HUES48 (cell line): Measurements from ENCODE around the gene ZIC2.

ENCODE experiments used
- H3K27ac ChIP-seq: one replicate; pipeline ENCODE4 v1.7.0; 2013; ENCODE audit warnings: low read depth, low read length, inconsistent platforms
- H3K27me3 ChIP-seq: 2 replicates; pipeline ENCODE4 v1.6.1; 2013; ENCODE audit warnings: mild to moderate bottlenecking, low read length; ENCODE audit not compliant: control insufficient read depth, insufficient read depth
- H3K36me3 ChIP-seq: 2 replicates; pipeline ENCODE4 v1.6.1; 2013; ENCODE audit warnings: low read length; ENCODE audit not compliant: control insufficient read depth, insufficient read depth
- H3K4me1 ChIP-seq: 2 replicates; pipeline ENCODE4 v1.6.1; 2013; ENCODE audit warnings: mild to moderate bottlenecking, low read length; ENCODE audit not compliant: control insufficient read depth, insufficient read depth
- H3K4me3 ChIP-seq: 2 replicates; pipeline ENCODE4 v1.5.1; 2013; ENCODE audit warnings: mild to moderate bottlenecking, low read depth, low read length
- H3K9ac ChIP-seq: 2 replicates; pipeline ENCODE4 v1.6.1; 2013; ENCODE audit warnings: mild to moderate bottlenecking, low read depth, low read length, moderate library complexity
- H3K9me3 ChIP-seq: 2 replicates; pipeline ENCODE4 v1.6.1; 2013; ENCODE audit warnings: low read length; ENCODE audit not compliant: control insufficient read depth, insufficient read depth

Gene ZIC2

DNA sequence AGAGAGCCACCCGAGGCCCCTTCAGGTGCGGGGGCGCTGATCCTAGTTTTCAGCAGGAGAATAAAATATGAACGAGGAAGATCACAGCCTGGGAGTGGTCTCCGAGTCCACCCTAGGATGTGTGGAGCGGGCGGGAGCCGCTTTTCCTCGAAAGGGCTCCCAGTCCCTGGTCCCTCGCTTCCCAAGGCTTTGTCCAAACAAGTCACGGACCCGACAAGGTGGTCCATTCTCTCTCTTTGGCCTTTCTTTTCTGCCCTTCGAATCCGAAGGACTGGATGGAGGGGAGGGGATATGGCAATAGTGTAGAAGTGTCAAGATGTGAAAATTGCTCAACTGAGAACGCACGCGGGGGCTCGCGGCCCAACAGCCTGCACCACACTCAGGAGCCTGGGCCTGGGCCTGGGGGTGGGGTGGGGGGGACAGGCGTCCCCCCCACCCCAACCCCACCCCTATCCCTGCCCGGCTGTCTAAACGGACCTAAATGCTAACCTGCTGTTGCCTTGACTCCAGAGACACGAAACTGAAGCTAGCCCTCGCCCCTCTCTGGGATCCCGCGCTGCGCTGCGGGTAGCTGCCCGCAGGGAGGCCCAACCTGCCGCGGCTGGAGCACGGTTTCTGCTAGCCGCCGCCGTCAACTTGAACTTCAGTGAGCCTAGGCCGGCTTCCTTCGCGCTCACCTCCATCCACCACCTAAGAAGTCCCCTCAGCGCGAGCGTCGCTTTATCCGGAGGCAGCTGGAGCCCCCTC, 7.1 kb downstream of the ZIC2 start:
- Histone ChIP-seq H3K4me1 (peaks cover 69% of the 10 kb centered on the region), H3K27me3 (peaks cover 94% of the 10 kb centered on the region), H3K27ac (peak overlapping the region; percentile 51), H3K4me3 (peak overlapping the region; percentile 56), H3K36me3 (peaks cover 27% of the 10 kb centered on the region), H3K9me3 (no peaks in the 10 kb centered on the region), H3K9ac (no peak overlapping the region)

DNA sequence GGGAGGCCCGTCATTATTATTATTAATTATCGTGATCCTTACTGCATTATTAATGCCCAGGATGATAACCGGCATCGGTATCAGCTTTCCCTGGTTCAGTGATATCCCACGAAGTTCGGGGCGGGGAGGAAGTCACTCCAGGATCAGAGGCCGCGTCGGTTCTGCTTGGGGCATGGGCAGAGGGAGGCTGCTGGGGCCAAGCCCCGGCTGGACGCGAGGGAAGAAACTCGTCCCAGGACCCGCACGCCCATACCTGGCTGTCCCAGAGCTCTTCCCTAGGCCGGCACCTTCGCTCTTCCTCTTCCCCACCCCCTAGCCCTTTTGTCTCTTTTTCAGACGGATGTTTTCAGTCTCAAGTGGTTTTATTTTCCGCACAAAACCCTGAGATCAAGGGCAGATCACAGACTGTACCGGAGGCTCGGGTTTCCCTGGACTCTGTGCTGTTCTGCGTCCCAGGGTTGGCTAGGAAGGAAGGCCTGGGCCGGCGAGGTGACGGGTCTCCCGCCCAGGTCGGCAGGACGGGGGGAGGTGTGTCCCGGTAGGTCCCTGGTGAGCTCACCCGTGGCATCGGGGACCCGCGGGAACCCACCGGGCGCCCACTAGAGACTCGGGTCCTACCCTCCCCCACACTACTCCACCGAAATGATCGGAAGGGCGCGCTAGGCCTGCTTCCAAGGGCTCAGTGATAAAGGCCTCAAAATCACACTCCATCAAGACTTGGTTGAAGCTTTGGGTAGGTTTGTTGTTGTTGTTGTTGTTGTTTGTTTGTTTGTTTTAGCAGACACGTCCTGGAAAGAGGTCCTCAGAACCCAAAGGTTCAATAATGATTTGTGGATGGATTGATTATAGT, 7.9 kb downstream of the ZIC2 start:
- peak overlapping the region; percentile 56 for H3K4me3 ChIP-seq
- no peak overlapping the region for H3K9ac ChIP-seq
- H3K27me3 ChIP-seq, result peaks cover 96% of the 10 kb centered on the region

DNA sequence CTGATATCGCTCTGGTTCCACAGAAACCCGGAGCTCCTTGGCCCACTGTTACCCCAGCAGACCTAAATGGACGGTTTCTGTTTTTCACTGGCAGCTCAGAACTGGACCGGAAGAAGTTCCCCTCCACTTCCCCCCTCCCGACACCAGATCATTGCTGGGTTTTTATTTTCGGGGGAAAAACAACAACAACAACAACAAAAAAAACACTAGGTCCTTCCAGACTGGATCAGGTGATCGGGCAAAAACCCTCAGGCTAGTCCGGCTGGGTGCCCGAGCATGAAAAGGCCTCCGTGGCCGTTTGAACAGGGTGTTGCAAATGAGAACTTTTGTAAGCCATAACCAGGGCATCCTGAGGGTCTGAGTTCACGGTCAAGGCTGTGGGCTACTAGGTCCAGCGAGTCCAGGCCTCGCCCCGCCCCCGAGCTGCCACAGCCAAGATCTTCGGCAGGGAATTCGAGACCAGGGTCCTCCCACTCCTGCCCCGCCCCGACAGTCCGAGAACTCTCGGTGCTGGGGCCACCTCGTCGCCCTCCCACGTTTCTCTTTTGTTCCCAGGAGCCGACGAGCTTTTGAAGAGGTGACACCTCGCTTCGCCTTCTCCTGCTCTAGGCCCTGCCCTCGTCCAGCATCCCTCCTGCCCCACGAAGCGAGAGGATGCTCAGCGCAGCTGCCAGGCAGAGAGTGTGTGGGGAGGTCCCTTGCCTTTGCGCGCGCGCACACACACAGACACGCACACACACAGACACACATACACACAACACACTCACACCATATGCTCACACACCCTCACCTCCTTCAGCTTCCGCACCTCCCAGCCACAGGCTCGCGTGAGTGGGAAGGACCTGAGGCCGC, 8.8 kb downstream of the ZIC2 start:
- no peak overlapping the region for H3K9ac ChIP-seq
- peaks cover 98% of the 10 kb centered on the region for H3K27me3 ChIP-seq
- peak overlapping the region; percentile 56 for H3K4me3 ChIP-seq
- no peaks in the 10 kb centered on the region for H3K9me3 ChIP-seq
- H3K4me1 ChIP-seq, result peaks cover 85% of the 10 kb centered on the region
- no peak overlapping the region for H3K27ac ChIP-seq
- peaks cover 12% of the 10 kb centered on the region for H3K36me3 ChIP-seq

More for the DNA sequence above, 7.9 kb downstream of the ZIC2 start:
- peaks cover 19% of the 10 kb centered on the region for H3K36me3 ChIP-seq
- H3K27ac ChIP-seq, result peak overlapping the region; percentile 44
- peaks cover 77% of the 10 kb centered on the region for H3K4me1 ChIP-seq
- H3K9me3 ChIP-seq, result no peaks in the 10 kb centered on the region

DNA sequence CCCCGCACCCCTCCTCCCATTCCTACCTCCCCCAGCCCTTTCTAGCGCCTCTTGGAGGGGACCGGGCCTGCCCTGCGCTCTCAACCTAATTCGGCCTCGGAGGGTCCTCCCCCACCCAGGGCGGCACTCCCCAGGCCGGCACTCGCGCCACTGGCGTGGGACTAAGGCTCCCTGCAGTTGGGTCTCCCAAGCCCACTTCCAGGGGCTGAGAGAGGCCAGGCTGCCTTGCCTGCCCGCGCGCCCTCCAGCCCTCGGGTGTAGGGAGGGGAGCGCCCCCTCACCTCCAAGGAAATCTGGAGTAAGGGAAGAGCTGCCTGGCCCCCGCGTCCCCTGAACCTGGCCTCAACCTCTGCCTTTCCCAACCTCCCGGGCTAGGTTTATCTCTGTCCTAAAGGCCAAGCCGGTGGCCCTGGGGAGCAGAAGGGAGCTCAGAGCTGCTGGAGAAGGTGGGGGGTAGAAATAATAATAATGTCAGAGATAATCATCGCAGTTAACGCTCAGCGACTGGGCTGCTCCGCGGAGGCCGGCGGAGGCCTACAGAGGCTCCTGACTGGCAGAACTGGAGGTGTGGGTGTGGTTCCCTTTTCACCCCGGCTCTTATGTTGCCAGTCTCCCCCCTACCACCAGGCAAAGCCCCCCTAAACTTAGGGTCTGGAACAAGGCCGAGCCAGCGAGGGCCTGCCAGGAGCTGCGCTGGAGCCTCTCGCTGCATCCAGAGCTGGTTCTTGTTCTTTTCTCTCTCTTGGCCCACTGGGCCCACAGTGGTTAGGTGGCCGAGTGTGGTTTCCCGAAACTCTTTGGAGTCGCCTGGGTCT, 9.6 kb downstream of the ZIC2 start:
- H3K4me1 ChIP-seq, result peaks cover 88% of the 10 kb centered on the region
- peak overlapping the region; percentile 56 for H3K4me3 ChIP-seq
- H3K9ac ChIP-seq, result no peak overlapping the region
- no peaks in the 10 kb centered on the region for H3K9me3 ChIP-seq
- H3K36me3 ChIP-seq, result peaks cover 6% of the 10 kb centered on the region
- H3K27ac ChIP-seq, result peak overlapping the region; percentile 4
- peaks cover 100% of the 10 kb centered on the region for H3K27me3 ChIP-seq

DNA sequence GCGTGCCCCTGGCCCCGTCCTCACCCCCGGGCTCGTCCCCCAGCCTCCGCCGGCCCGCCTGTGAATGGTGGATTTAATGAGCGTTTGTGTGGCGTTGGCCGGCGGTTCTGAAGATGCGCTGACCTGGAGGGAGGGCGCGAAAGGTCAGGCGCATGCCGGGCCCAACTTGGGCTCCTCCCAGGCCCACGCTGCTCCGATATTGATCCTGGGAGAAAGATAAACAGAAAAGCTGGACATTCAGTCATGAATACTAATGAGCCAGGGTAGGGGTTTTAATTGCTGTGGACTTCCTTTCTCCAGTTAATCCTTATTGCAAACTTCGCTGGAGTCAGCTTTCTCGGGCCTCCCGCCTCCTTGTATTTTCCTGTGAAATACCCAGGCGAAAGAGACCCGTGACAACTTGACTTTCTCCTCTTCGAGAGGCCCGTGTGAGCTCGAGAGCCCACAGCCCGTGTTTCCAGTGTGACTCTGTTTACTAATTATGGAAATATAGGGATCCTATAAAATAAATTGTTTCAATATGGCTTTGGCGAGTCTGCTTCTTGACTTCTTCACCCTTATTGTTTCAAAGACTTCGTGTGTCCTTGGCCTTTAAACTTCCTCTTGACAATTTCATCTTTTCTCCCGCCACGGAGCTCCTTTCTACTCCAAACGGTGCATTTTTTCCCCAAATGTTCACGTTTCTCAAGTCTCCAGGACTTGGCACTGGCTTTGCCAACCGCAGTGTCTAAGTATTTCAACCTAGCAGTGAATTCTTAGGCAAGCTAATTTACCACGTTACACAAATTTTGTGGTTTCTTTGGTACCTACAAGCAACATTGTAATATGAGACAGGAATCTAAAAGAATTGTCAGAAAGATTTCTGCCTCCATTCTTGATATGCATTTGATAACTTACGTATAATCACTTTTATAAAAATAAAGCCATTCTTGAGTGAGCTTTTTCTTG, 10.5 kb downstream of the ZIC2 start:
- H3K27me3 ChIP-seq, result peaks cover 98% of the 10 kb centered on the region
- H3K4me3 ChIP-seq, result peak overlapping the region; percentile 56
- peak overlapping the region; percentile 22 for H3K27ac ChIP-seq
- no peak overlapping the region for H3K9ac ChIP-seq
- no peaks in the 10 kb centered on the region for H3K9me3 ChIP-seq
- no peaks in the 10 kb centered on the region for H3K36me3 ChIP-seq
- peaks cover 86% of the 10 kb centered on the region for H3K4me1 ChIP-seq

DNA sequence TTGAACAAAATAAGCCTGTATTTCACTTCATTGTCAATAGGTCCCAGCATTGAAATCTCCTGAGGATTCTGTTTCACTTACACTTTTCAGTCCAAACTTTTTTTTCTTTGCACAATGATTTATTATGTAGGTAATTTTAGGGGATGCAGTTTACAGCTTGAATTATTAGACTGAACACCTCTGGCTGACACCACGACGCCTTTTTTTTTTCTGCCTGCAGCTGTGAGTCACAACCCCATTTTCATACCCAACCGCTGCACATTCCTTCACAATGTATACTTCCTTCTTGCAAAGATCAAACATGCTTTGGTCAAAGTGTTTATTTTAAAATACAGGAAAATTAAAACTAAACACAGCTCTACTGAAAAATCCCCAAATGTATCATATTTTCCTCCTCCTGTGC, 11.4 kb downstream of the ZIC2 start:
- peaks cover 78% of the 10 kb centered on the region for H3K4me1 ChIP-seq

DNA sequence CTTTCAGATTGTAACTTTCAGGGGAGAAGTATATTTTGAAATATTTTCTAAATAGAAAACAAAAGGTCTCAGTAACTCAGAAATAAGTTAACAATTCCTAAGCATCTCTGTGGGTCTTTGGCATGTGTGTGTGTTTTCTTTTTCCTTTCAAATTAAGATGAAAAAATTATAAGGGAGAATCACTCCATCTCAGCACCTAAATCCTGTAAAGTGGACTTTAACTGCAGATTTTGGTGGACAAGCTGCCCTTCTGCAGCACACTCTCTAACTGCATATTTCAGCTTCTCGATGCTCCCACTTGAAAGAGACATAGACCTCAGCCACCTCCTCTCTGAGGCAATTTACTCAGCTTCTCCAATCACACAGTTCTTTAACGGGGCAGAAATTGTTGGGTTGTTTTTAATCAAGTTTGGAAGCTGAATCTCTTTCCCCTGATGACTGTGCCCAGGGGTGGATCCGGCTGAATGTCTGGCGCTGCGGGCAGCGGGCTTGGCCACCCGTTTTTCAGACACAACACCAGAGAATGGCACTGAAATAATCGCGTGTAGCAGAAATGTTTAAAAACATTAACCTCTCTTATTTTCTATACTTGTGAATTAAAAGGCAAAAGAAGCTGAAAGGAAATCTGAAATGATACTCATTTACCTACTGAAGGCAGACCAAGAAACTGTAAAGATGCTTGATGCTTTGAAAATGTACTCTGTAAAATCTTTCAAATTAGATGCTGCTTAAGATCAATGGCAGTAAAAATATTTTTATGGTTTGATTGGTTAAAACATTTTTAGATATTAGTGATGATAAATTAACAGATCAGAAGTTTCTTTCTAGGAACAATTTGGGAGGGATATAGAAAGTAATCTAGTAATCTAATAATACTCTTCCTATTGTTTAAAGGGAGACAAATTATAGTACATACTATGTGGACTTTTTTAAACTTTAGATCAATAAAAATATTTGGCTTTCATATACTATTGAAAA, 12.4 kb downstream of the ZIC2 start:
- H3K36me3 ChIP-seq, result no peaks in the 10 kb centered on the region
- no peaks in the 10 kb centered on the region for H3K9me3 ChIP-seq
- H3K9ac ChIP-seq, result no peak overlapping the region
- peaks cover 89% of the 10 kb centered on the region for H3K27me3 ChIP-seq
- no peak overlapping the region for H3K4me3 ChIP-seq
- H3K4me1 ChIP-seq, result peaks cover 77% of the 10 kb centered on the region
- H3K27ac ChIP-seq, result no peak overlapping the region

More for the DNA sequence above, 11.4 kb downstream of the ZIC2 start:
- Histone ChIP-seq H3K27ac (no peak overlapping the region), H3K9me3 (no peaks in the 10 kb centered on the region), H3K9ac (no peak overlapping the region), H3K27me3 (peaks cover 89% of the 10 kb centered on the region), H3K36me3 (no peaks in the 10 kb centered on the region), H3K4me3 (no peak overlapping the region)

DNA sequence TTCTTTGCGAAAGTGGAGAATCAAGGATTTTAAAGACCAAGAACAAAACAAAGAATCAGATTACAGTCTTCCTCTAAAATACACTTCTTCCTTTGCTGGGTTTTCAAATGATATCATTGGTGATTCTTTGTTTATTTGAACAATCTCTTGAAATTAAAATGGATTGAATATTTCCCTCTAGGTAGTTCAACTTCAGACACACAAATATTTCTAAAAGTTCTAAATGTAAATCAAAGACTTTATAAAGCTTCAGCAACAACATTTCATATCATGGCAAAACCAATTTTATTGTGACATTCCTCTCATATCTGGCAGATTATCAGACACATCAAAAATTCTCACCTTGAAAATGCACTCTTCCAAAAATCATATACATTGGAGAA, 13.0 kb downstream of the ZIC2 start:
- H3K9me3 ChIP-seq, result no peaks in the 10 kb centered on the region
- peaks cover 83% of the 10 kb centered on the region for H3K27me3 ChIP-seq
- no peak overlapping the region for H3K4me3 ChIP-seq
- no peaks in the 10 kb centered on the region for H3K36me3 ChIP-seq
- H3K4me1 ChIP-seq, result peaks cover 72% of the 10 kb centered on the region
- H3K9ac ChIP-seq, result no peak overlapping the region
- H3K27ac ChIP-seq, result no peak overlapping the region

DNA sequence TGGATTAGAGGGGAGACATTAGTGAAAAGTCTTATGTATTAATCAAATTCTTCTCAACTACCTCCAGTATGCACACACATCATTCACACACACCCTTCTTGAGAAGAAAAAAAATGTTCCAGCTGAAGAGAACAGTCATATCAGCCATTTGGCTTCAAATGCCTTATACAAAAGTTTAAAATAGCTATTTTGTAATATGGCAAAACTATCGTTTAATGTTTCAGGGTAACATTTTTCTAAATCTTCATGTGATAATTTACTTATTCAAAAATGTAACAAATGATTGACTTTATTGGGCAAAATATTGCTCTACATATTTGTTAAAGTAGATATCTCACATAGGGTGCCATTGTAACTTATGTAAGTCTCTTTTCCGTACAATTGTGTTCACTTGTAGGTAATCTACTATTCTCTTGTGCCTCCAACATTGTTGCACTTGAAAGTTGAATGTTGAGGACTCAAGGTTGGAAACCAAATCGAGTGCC, 13.6 kb downstream of the ZIC2 start:
- Histone ChIP-seq H3K36me3 (no peaks in the 10 kb centered on the region), H3K9me3 (no peaks in the 10 kb centered on the region), H3K4me3 (peak overlapping the region; percentile 58), H3K4me1 (peaks cover 68% of the 10 kb centered on the region), H3K27ac (no peak overlapping the region), H3K27me3 (peaks cover 77% of the 10 kb centered on the region), H3K9ac (no peak overlapping the region)
